NK-92 (cell line): Measurements from ENCODE around the gene ABR.

Source experiments
- DNase-seq: peaks from one replicate; lab custom pipeline; 2025; ENCODE audit not compliant: unreplicated experiment; lab: John Stamatoyannopoulos, UW

Gene ABR

DNA sequence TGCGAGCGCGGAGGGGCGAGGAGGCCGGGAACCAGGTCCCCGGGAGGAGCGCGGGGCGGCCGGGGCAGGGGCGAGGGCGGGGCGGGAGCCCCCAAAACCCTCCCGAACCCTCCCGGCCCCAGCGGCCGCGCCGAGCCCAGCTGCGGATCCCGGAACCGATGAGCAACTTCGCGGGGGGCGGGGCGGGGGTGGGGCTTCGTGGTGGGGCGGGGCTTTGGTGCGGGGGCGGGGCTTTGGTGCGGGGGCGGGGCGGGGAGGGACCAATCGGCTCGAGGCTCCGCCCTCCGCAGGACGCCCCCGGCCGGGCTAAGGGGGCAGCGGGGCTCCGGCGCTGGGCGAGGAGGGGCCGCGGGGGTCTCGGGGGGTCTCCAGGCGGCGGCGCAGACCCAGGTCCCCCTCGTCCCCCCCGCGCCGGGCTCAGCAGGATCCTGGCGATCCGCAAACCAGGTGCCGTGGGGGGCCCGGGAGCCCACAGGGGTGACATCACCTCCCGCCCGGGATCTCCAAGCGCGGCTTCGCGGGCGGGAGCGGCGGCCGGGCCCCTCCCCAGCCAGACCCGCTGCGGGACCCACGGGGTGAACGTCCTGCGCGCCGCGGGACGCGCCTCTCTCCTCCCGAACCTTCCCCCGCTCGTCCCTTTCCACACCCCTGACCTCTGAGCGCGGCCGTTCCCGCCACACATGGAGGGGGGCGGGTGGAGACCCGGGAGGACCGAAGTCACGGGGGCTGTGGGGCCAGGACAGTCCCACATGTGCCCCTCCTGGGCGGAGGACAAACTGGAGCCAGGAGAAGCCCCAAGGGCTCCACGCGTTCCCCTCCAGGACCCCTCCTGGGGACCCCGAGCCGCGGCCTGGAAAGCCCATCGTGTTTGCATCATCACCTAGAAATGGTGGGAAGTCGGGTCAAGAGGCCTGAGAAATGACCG lies at the start of gene ABR:
ABR (minus strand) TSS at position 164 of the 925 bp plus-strand sequence. CDS start 254 bp downstream, outside the sequence.
- DNase-seq: no peak

DNA sequence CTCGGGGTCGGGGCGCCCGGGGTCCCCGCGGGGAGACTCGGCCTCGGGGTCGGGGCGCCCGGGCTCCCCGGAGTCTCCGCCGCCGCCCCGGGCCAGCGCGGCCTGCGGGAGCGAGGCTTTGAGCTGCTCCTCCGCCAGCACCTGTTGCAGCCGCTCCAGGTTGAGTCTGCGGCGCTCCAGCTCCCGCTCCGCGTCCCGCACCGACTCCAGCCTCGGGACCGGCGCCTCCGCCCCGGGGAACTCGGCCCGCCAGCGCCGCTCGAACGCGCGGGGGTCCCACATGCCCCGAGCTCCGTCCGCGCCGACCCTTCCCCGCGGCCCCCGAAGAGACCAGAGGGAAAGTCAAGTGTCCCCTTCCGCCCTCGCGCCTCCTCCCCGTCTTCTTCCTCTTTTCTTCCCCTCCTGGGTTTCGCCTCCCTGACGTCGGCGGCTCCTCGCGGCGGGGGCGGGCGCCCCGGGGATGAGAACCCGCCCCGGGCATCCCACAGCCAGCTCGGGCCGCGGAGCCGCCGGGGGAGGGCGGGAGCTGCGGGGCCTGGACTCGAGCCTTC lies 49.6 kb upstream of the ABR start:
- no peak for DNase-seq

DNA sequence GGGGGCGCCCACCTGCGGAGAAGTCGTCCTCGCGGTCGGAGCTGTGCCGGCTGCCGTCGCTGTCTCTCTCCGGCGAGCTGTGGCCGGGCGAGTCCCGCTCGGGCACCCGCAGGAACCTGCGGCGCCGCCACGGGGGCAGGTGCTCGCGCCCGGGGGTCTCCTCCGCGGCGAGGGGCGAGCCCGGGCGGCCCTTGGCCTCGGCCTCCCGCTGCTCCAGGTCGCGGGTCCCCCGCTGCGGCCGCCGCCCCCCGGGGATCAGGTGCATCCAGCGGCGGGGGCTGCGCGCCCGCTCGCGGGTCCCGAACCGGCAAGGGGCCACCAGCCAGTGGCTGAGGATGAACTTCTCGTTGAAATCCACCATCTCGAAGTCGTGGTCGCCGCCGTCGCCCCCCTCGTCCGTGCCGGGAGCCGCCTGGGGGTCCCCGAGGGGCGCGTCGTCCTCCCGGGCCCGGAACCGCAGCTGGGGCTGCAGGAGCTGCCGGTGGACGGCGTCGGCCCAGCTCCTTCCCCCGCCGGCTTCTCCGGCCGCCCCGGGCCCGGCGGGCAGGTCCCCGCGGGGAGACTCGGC lies 49.1 kb upstream of the ABR start:
- DNase-seq: no peak

GRCh38 chr17:1227917-1228780 lies 48.4 kb upstream of the ABR start:
- DNase-seq: no peak

DNA sequence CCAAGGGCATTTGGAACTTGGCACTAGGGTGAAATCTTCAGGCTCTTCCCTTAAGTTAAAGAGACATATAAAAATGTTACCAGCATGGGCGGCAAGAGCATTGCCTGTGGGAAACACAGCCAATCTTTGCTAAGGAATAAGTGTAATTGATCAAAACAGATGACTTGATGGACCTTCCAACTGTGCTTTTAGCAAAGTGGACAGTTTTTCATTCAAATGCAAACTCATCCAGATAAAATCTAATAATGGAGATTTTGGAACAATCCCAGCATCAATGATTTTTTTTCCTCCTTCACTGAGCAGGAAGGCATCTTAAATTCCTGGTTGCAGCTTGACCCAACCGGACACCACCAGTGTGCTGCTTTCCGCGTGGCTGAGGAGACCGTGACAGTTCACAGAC lies 47.6 kb upstream of the ABR start:
- no peak for DNase-seq

DNA sequence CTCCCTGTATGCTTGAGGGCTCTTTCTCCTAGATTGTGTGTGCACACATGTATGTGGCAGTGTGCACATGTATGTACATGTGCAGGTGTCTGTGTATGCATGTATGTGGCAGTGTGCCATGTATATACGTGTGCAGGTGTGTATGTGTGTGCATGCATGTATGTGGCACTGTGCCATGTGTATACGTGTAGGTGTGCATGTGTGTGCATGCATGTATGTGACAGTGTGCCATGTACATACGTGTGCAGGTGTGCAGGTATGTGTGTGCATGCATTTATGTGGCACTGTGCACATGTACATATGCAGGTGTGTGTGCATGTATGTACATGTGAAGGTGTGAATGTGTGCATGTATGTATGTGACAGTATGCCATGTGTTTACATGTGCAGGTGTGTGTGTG lies 46.5 kb upstream of the ABR start:
- DNase-seq: no peak

GRCh38 chr17:1224330-1224729 lies 44.5 kb upstream of the ABR start:
- DNase-seq: no peak

DNA sequence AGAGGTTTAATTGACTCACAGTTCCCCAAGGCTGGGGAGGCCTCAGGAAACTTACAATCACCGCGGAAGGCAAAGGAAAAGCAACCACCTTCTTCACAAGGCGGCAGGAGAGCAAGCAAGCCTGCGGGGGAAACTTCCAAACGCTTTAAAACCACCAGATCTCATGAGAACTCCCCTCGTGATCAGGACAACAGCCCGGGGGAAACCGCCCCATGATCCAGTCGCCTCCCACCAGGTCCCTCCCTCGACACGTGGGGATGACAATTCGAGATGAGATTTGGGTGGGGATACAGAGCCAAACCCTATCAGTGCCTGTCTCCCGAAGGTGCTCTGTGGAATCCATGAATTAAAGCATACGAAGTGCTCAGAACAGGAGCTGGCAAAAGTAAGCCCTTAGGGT lies 43.9 kb upstream of the ABR start:
- no peak for DNase-seq

GRCh38 chr17:1222321-1222720 lies 42.5 kb upstream of the ABR start:
- no peak for DNase-seq

GRCh38 chr17:1221209-1221608 lies 41.4 kb upstream of the ABR start:
- DNase-seq: no peak

GRCh38 chr17:1220346-1220745 lies 40.6 kb upstream of the ABR start:
- no peak for DNase-seq

- DNase-seq: no peak
Observed at GRCh38 chr17:1217089-1217385, 37.3 kb upstream of the ABR start.

DNA sequence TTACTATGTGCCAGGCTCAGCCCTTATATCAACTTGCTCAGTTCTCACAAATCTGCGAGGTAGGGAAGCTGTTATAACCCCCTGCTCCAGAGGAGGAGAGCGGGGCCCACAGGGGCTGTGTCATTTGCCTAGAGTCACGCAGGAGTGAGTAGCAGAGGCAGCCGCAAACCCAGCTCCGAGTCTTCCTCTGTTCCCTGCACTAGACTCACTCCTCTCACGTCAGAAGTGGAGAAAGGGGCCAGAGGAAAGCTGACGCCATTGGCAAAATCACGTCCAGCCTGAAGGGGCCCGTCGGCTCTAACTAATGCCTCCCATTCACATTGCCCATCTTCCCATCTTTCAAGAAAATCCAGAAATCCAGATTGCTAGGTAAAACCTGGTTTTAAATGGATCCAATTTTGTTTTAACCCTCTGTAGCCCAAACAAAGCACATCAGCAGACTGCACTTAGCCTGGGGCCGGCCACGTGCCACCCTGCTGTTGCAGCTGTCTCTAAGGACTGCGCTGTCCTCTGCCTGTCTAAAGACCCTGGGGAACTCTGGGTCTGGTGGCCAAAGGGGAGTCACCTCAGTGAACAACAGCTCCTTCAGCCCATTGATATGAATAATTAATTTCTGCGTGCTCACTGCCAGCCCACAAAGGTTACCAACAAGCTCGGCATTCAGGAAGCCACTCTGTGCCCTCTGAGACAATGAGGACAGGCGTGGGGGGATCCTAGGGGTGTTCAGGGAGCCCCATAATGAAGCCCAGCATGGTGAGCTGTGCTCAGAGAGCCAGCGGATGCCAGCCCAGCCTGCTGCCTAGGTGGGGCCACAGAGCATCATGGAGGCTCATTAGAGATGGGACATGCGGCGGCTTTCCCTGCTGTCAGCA lies 36.7 kb upstream of the ABR start:
- DNase-seq: no peak

- no peak for DNase-seq
Observed at GRCh38 chr17:1212946-1213345, 33.2 kb upstream of the ABR start.

- DNase-seq: no peak
Observed at GRCh38 chr17:1211287-1211686, 31.5 kb upstream of the ABR start.

GRCh38 chr17:1208966-1209365 lies 29.2 kb upstream of the ABR start:
- no peak for DNase-seq

DNA sequence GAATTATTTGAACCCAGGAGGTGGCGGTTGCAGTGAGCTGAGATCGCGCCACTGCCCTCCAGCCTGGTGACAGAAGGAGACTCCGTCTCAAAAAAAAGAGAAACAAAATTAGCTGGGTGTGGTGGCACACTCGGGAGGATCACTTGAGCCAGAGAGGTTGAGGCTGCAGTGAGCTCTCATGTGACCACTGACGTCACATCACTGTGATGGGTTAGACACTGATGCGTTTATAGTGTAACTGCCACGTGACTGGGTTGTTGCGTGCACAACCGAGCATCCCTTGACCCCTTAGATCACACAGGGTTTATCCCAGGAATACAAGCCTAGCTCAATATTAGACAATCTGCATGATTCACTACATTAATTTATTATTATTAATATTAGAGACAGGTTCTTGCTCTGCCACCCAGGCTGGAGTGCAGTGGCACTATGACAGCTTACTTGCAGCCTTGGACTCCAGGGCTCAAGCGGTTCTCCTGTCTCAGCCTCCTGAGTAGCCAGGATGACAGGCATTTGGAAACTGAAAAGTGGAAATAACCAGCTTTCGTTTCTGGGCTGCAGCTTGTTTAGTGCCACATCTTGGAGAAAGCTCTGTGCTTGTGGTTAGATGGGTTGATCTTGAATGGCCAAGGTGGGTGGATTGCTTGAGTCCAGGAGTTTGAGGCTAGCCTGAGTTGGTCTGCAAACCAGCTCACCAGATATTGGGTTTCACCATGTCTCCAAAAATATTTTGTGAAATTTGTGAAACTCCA lies 26.4 kb upstream of the ABR start:
- no peak for DNase-seq

DNA sequence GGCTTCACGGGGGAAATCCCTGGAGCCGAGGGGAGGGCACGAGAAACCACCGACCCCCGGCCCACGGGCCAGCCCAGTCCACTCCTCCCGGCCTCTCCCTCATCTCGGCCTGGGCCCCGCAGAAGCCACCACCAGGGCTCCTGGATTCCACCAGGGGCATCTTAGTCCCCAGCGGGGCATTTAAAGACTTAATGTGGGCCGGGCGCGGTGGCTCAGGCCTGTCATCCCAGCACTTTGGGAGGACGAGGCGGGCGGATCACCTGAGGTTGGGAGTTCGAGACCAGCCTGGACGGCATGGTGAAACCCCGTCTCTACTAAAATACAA lies 24.1 kb upstream of the ABR start:
- DNase-seq: no peak

- no peak for DNase-seq
Observed at GRCh38 chr17:1203111-1203966, 23.6 kb upstream of the ABR start.
